NCI-H1436 (cell line): ENCODE results near the gene EHMT1.
A peak's percentile ranks its signal among the peaks of the same experiment; 100 is the strongest.
"Not testable (repeated sequence)": the region's sequence is repeated elsewhere in the genome, so short reads cannot be mapped to it uniquely, and the experiment has no call there.

ENCODE experiments used
- DNase-seq: peaks from one replicate; lab custom pipeline; 2025; lab: John Stamatoyannopoulos, UW

The EHMT1 gene

DNA sequence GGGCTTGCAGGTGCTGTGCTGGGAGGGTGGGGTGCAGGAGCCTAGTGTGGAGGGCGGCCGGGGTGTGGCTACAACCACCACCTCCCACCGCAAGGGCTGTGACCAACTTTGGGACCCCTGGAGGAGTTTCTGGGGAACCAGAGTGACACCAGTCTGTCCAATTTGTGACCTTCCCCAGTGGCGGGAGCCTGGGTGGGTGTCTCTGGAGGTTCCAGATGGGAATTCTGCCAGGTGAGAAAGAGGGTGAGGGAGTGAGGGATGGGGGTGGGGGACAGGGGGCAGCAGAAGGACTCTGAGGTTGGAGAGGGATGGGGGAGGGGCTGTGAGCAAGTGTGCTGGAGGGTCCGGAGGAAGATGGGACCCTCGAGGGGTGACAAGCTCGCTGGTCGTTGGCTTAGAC, 254.6 kb downstream of the EHMT1 start:
- DNase-seq: no peak

DNA sequence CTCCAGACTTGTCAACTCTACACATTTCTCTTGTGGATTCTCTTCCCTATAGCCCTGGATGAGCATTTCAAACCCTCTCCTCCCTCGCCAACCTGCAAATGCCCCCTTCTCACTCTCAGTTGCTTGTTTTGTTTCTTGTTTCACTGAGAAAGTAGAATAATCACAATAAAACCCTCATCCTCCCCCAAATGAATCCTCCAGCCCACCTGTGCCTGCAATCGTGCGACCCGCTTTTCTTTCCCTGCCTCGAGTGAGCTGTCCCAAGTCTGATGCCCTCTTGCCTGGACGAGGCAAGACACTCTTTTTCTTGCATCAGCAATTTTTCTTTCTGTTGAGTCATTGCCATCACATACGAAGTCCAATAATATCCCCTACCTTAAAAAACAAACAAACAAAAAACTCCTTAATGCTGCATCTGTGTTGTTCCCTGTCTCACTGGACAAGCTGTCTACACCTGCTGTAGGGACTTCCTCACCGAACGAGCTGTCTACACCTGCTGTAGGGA, 255.1 kb downstream of the EHMT1 start:
- no peak for DNase-seq

DNA sequence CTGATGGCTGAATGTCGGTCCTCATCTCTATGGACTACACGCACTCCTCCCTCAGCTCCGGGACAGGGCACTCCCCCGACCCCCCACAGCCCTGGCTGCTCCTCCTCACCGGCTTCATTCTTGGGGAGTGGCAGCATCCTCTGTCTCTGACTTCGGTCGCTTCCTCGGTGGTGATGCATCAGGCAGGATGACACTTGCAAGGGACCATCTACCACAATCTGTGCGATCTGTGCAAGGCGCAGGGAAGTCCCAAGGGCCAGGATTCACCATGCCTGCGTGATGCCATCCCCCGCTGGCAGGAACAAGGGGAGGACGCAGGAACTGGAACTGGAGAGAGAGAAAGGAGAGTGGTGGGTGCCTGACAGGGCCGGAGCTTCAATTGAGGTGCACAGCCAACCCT, 256.5 kb downstream of the EHMT1 start:
- DNase-seq: no peak

DNA sequence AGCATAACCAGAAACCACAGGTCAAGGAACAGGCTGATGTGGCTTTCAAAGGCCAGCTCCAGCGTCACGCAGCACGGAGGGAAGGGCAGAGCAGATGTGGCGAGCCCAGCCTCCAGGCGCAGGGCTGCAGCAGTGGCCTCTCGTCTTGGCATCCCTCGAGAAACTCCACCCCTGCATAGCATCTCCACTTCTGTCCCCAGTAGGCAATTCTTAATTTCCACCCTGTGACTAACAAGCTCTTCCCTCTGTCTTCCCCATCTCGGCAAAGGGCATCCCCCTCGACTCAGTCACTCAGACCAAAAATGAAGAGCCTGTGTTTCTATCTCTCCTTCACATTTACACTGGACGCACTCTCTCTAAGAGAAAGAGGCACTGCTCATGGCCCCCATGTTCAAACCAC, 257.0 kb downstream of the EHMT1 start:
- DNase-seq: no peak

DNA sequence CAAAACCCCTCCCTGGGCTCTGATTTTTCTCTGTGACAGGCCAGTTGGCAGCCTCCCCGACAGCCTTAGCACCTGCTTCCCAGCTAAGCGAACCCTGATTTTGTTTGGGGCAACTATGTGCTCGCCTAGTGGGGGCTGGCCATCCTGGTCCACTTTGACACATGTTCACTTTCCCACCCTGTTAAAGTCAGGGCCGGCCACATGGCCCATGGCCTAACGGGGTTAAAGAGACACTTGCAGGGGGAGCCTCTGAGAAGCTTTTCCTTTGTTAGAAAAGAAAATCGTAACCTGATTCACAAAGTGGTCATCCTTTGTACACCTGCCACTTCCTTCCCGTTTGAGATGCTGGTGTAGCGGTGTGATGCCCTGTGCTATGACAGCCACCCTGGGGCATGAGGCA, 257.5 kb downstream of the EHMT1 start:
- DNase-seq: no peak

DNA sequence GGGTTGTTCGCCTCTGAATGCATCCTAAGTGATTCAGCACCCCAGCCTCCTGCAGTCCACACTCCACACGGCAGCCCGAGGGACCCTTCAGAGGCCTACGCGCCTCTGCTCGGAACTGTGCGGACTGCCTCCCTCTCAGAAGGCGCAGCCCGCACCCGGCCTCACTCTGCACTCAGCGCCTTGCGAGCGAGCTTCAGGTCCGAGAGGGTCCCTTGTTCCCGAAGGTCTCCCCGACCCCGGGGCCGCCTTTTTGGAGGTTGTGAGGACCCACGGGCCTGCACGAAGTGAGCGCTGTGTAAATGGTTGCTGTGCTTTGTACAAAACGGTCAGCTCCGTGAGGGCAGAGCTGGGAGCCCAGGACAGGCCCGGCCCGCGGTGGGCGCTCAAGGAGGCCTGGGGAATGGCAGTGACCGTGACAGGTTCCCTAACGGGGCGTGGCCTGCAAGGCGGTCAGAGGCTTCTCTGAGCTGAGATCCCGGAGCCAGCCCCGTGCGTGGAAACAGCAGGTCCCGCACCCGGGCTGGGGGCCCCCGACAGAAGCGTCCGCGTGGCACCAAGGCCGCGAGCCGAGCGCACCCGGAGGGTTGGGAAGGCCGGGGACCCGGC, 258.1 kb downstream of the EHMT1 start:
- no peak for DNase-seq

DNA sequence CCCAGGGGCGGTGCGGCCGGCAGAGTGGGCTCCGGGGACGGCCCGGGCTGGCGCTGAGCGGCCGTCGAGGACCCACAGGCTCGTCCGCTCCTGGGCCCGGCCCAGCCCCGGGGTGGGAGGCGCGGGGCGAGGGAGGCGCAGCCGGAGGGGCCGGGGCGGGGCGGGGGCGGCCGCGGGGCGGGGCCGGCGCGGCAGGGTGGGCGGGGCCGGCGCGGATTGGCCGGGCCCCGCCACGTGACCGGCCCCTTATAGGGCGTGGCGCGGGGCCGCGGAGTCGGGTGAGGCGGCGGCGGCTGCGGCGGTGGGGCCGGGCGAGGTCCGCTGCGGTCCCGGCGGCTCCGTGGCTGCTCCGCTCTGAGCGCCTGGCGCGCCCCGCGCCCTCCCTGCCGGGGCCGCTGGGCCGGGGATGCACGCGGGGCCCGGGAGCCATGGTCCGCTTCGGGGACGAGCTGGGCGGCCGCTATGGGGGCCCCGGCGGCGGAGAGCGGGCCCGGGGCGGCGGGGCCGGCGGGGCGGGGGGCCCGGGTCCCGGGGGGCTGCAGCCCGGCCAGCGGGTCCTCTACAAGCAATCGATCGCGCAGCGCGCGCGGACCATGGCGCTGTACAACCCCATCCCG, 258.8 kb downstream of the EHMT1 start, which contains the start of gene CACNA1B:
TSS of gene CACNA1B (plus strand) at position 277 of the 617 bp plus-strand sequence. CDS start at position 429, 152 bp downstream.
- peak; percentile 45 for DNase-seq

DNA sequence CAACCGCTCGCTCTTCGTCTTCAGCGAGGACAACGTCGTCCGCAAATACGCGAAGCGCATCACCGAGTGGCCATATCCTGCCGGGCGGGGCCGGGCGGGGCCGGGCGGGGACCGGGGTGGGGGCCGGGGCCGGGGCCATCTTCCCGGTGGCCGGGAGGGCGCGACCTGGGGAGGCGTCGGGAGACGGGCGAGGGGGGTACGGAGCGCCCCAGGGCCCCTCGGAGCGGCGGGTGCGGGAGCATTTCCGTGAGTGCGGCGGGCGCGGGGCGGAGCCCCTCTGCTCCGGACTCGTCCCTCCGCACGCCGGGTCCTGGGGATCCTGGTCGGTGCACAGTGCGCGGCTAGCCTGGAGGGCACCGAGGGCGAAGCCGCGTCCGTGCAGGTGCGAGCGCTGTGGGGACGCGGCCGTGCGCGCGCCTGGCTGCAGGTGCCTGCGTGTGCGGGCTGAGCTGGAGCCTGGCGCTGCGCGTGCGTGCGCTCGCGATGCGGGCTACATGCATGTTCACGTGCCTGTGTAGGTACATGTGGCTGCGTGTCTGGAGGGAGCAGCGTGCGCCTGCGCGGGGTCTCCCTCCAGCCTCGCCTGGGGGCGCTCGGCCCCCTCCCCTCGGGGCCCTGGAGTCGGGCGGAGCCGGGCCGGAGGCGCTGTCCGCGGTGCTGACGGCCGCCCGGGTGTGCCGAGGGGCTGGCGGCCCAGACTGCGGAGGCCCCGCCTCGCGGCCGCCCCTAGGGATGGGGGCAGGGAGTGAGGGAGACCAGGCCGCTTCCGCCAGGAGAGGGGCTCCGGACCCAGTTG, 259.5 kb downstream of the EHMT1 start:
- peak; percentile 31 for DNase-seq

DNA sequence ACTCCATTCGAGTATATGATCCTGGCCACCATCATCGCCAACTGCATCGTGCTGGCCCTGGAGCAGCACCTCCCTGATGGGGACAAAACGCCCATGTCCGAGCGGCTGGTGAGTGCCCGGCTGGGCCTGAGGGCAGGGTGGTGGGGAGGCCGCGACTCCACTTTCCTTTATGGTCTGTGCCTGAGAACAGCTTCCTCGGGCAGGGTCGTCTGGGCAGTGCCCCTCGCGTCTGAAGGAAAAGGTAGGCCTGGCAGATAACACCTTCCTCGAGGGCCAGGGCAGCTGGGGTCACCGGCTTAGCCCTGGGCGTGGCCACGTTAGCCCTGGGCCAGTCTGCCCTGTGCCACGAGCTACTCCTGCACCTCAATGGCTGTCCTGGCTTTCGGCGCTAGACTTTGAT, 260.2 kb downstream of the EHMT1 start:
- no peak for DNase-seq

DNA sequence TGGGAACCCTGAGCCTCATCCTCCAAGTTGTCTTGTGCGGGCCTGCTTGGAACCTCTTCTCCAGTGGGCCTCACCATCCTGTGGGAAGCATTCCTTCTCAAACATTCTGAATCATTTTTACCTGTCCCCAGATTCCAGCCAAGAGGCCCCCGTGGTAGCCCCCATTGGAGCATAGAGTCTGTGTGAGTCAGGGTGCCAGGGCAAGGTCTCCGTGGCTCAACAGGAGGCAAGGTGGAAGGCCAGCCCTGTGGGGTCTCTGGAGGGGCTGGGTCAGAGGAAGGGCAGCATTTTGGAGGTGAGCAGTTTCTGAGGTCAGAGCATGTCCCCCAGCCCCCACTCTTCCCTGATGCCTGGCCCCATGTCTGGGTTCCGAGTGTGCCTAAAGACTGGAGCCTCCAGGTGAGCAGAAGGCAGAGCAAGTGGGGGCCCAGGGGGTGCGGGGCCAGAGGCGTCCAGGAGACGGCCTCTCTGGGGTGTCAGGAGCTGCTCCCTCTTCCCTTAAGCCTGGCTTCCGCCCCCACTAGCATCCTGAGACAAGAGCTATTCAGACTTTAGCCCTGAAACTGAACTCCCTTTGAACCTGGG, 260.9 kb downstream of the EHMT1 start:
- no peak for DNase-seq

DNA sequence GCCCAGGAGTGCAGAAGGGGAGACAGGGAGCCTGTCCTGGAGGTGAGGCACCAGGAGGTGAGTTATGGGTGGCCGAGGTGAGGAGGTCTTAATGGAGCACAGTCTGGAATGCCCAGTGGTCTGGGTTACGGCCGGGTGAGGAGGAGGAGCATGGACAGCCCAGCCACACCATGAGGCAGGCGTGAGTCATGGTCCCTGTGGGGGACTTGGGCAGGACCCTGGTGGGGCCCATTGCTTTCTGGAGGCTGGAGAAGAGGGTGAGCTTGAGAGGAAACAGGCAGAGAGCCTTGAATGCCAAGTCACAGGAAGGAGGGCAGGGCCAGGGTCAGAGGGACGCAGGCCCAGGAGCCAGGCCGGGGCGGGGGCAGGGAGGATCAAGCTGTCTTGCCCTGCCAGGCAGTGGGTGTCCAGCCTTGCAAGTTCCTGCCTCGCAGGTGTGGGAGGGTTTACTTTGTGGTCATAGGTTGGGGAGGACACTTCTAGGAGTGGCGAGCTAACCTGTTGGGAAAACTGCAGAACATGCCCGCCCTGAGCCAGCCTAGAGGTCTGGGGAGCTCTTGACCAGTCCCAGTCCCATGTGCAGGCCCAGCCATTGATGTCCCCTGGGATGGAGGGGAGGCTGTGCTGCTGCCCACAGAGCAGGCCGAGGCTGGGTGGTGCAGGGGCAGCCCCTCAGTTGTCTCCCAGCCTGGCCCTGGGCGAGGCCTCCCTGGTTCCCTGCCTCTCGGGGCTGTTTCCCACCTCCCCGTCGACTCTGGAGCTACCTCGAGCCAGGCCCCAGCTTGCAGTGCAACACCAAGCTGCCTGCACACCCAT, 261.6 kb downstream of the EHMT1 start:
- DNase-seq: no peak

DNA sequence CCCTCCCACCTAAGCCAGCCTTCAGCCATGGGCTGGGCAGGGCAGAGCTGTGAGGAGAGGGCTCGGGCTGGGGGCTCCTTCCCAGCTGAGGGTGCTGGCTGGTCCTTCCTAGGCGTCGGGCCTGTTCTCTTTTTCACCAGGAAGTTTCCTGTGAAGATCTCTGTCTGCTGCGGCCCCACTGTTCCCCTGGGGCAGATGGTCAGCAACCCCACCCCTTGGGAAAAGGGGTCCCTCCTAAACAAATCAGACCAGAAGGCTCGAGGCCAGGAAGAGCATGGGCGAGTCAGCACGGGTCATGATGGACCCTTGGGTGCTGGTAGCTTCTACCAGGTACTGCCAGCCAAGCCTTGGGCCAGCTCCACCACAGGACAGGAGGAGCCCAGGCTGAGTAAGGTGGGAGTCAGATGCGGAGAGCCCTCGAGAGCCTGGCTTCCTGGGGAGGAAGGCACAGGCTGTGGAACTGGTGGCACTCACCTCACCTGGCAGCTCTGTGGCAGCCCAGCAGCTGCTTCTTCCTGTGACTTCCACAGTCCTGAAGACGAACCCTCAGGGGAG, 262.2 kb downstream of the EHMT1 start:
- DNase-seq: no peak

DNA sequence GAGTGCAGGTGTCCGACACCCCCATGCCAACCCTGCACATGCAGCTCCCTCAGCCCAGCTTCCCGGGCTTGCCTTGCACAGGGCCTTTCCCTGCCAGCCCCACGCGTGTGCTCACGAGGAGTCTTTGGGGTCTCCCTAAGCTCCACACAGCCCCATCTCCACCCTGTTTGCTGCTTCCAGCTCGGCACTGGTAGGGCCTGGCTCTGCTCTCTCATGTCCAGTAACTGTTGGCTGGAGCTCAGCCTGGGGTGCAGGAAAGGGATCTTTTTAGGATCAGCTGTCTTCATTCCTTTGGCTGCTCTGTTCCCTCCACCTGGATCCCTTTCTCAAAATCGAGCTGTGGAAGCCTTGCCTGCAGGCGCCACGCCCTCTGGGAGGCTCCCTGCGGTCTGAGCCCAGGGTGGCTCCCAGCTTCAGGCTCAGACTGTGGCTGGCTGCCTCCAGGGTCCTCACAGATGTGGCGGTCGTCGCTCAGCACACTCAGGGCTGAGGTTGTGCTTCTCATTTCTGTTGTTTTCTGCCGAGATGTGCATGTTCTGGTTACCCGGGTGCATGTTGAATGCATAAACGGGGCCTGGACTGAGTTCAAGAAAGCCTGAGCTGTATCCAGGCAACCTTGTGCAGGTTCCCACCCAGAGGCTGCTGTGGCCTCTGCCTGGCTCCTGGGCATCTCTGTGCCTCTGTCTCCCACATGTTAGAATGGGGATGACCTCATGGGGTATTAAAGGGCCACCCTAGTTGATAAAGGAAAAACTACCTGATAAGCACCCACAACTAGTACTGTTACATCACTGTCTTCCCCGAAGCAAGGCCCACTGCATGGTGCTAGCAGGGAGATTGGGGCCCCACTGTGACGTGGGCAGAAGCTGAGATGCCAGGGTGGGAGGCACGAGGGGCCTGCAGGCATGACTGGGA, 263.0 kb downstream of the EHMT1 start:
- DNase-seq: no peak

DNA sequence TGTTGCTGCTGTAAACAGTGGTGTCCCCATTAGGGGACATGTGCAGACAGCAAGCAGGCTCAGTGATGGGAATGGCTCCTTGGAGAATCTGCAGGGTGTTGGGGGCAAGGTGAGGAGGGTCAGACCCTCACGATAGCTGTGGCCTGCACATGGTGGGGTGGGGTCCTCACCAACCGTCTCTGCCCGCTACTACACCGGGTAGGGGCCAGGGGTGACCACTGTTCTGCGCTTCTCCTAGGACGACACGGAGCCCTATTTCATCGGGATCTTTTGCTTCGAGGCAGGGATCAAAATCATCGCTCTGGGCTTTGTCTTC, 263.7 kb downstream of the EHMT1 start:
- DNase-seq: no peak

DNA sequence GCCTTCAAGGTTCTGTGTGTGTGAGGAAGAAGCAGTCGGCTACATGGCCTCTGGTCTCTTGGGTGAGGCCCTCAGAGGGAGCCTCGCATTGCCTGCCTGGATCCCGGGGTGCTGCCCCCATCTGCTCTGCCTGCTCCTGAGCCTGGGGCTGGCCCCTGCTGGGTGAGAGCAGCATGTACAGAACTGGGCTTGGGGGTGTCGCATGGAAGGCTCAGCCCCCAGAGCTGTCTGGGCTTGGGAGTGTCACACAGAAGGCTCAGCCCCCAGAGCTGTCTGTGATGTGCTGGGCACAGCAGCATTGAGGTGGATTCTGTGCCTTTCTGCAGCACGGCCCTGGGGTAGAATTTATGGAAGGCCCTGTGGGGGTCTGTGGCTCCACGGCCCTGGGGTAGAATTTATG, 265.2 kb downstream of the EHMT1 start:
- not testable (repeated sequence) for DNase-seq

DNA sequence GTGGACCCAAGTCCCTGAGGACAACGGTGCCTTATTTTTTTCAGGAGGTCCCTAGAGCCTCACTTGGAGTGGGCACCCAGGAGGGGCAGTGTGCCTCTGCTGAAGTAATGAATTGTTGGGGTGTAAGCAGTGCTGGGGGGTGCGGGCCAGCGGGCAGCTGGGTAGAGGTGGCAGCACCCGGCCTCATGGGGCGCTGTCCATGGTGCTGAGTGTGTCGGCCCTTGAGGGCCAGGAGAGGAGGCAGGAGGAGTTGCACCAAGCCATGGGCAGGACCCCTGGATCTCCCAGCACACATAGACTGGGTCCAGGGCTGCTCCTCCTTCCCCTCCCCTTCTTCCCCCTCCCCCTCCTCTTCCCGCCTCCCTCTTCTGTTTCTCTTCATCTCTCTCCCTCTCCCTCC, 265.7 kb downstream of the EHMT1 start:
- DNase-seq: not testable (repeated sequence)

DNA sequence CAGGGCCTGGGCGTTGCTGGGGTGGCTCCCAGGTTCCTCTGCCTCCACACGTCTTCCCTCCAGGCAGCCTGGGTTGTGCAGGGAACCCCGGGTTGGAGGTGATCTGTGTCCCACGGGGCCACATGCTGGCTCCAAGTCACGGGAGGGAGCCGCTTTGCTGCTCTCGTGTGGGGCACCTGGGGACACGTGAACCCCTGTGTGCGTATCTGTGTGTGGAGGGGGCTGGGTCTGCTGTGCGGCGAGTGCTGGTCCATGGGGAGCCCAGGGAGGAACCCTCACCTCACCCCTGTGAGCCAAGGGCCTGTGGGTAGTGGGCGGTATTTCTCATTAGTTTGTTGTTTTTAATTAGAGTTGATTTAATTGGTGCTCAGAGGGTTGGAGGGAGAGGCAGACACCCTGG, 266.3 kb downstream of the EHMT1 start:
- DNase-seq: not testable (repeated sequence)
